ENCODE measurements around the gene FAM13C. TPM values are rescaled to one million over a fixed set of nuclear protein-coding genes. Genes with fewer than 3 reads are reported as not detected.

FAM13C gene
- total and polyA plus RNA-seq, 2 of the 13 experiments (the other 11 are each of a cell fraction or from before 2014, with no cell fraction given) = 0.07 to 0.26 TPM

DNA sequence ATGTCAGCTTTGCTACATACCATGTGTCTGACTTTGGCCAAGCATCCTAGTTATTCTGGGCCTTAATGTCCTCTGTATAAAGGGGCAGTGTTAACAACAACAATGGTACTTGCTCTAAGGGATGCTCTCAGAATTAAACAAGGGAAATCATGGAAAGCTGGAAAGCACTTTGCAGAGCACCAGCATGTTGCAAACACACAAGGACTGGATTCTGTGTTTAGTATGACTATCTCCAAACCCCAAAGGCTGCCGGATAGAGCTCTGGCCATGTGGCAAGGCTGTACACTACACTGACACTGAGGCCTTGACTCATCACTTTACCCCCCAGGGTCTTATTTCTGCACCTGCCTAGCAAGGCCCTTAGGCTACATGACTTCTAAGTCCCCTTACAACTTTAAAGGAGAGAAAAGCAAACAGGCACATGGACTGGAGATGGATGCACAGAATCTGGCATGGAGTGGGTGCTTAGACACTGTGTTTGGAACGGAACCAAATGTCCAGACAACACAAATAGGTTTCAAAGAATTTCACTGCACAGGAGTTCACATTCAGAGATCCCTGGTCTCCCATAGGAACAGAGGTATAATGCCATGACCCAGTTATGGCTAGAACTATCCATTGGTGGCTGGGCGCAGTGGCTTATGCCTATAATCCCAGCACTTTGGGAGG is 74.6 kb downstream of the FAM13C start:
- in situ Hi-C loops (cut with HindIII; ENCODE audit: extremely low pct_ligation_motif_present, low pct_unique_long_range_greater_than_20kb) (no loop called here), intact Hi-C loops (cut with micrococcal nuclease; ENCODE audit: unreplicated experiment) (no loop called here)
- no peak overlapping the region for H3K27ac ChIP-seq (ENCODE audit: extremely low read length, insufficient read depth, low read length)
- H3K9ac ChIP-seq (ENCODE audit: insufficient read depth, low read depth, low read length) = no peak overlapping the region
- H3K79me2 ChIP-seq (ENCODE audit: insufficient read depth, low read length) = no peaks in the 10 kb centered on the region
- CTCF ChIA-PET (ENCODE audit: low intra/inter-chr PET ratio, low total read pairs) = no interaction called here
- H4K20me1 ChIP-seq (ENCODE audit: insufficient read depth, low read length) = no peaks in the 10 kb centered on the region
- POLR2A ChIA-PET = no interaction called here
- H3K27me3 ChIP-seq (ENCODE audit: control insufficient read depth in 1 of 2, insufficient read depth in 2 of 2, low read length in 2 of 2) = no peaks in the 10 kb centered on the region
- H3K36me3 ChIP-seq (replicated peaks in 1 of 2; ENCODE audit: control insufficient read depth in 1 of 2, insufficient read depth in 2 of 2, low read length in 2 of 2) = no peaks in the 10 kb centered on the region
- no peak overlapping the region for H3K4me2 ChIP-seq (ENCODE audit: low read depth, low read length)
- no peaks in the 10 kb centered on the region for H3K4me1 ChIP-seq (ENCODE audit: insufficient read depth, low read length)
- no peaks in the 10 kb centered on the region for H3K9me3 ChIP-seq (ENCODE audit: low read length)
- no peak overlapping the region for H2AFZ ChIP-seq (ENCODE audit: low read length)
- DNase-seq (ENCODE audit: low spot score) (no peak), FAIRE-seq (no peak), ATAC-seq (no peak)
- BruUV-seq (replicated peaks) = no TSS peak
- WGBS (ENCODE audit: low lambda C conversion rate) = 41% methylated on average over 2 of the region's 3 CpGs
- TF ChIP-seq NFYB (CRISPR knock-in tag; IDR thresholded peaks at IDR 0.05) (no peak), ZFP36L1 (CRISPR knock-in tag; IDR thresholded peaks at IDR 0.05) (no peak), ZSCAN22 (CRISPR knock-in tag; IDR thresholded peaks at IDR 0.05) (no peak), ZNF547 (CRISPR knock-in tag; IDR thresholded peaks at IDR 0.05) (no peak), ARHGAP35 (CRISPR knock-in tag; IDR thresholded peaks at IDR 0.05; ENCODE audit: borderline replicate concordance) (no peak), ZNF33B (CRISPR knock-in tag; IDR thresholded peaks at IDR 0.05) (no peak), IKZF1 (IDR thresholded peaks at IDR 0.05) (no peak), NFIC (IDR thresholded peaks at IDR 0.05; ENCODE audit: low read length) (no peak), SATB2 (CRISPR knock-in tag; IDR thresholded peaks at IDR 0.05) (no peak)
- TF ChIP-seq, protein P1, sequence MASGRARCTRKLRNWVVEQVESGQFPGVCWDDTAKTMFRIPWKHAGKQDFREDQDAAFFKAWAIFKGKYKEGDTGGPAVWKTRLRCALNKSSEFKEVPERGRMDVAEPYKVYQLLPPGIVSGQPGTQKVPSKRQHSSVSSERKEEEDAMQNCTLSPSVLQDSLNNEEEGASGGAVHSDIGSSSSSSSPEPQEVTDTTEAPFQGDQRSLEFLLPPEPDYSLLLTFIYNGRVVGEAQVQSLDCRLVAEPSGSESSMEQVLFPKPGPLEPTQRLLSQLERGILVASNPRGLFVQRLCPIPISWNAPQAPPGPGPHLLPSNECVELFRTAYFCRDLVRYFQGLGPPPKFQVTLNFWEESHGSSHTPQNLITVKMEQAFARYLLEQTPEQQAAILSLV (CRISPR knock-in tag; IDR thresholded peaks at IDR 0.05; ENCODE audit: borderline replicate concordance) = no peak
- TF ChIP-seq, protein P2, sequence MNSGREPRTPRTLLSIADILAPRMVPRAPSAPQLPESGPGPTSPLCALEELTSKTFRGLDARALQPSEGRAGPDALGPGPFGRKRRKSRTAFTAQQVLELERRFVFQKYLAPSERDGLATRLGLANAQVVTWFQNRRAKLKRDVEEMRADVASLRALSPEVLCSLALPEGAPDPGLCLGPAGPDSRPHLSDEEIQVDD (CRISPR knock-in tag; IDR thresholded peaks at IDR 0.05; ENCODE audit: borderline replicate concordance) = no peak
- TF ChIP-seq, protein P3, sequence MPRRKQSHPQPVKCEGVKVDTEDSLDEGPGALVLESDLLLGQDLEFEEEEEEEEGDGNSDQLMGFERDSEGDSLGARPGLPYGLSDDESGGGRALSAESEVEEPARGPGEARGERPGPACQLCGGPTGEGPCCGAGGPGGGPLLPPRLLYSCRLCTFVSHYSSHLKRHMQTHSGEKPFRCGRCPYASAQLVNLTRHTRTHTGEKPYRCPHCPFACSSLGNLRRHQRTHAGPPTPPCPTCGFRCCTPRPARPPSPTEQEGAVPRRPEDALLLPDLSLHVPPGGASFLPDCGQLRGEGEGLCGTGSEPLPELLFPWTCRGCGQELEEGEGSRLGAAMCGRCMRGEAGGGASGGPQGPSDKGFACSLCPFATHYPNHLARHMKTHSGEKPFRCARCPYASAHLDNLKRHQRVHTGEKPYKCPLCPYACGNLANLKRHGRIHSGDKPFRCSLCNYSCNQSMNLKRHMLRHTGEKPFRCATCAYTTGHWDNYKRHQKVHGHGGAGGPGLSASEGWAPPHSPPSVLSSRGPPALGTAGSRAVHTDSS (CRISPR knock-in tag; conservative IDR thresholded peaks at IDR 0.05) = no peak
- TF ChIP-seq, protein P4, sequence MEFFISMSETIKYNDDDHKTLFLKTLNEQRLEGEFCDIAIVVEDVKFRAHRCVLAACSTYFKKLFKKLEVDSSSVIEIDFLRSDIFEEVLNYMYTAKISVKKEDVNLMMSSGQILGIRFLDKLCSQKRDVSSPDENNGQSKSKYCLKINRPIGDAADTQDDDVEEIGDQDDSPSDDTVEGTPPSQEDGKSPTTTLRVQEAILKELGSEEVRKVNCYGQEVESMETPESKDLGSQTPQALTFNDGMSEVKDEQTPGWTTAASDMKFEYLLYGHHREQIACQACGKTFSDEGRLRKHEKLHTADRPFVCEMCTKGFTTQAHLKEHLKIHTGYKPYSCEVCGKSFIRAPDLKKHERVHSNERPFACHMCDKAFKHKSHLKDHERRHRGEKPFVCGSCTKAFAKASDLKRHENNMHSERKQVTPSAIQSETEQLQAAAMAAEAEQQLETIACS (CRISPR knock-in tag; IDR thresholded peaks at IDR 0.05) = no peak
- TF ChIP-seq, protein P5, sequence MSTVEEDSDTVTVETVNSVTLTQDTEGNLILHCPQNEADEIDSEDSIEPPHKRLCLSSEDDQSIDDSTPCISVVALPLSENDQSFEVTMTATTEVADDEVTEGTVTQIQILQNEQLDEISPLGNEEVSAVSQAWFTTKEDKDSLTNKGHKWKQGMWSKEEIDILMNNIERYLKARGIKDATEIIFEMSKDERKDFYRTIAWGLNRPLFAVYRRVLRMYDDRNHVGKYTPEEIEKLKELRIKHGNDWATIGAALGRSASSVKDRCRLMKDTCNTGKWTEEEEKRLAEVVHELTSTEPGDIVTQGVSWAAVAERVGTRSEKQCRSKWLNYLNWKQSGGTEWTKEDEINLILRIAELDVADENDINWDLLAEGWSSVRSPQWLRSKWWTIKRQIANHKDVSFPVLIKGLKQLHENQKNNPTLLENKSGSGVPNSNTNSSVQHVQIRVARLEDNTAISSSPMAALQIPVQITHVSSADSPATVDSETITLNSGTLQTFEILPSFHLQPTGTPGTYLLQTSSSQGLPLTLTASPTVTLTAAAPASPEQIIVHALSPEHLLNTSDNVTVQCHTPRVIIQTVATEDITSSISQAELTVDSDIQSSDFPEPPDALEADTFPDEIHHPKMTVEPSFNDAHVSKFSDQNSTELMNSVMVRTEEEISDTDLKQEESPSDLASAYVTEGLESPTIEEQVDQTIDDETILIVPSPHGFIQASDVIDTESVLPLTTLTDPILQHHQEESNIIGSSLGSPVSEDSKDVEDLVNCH (CRISPR knock-in tag; IDR thresholded peaks at IDR 0.05) = no peak
- no peak overlapping the region for H3K4me3 ChIP-seq (replicated peaks in 1 of 3; ENCODE audit: insufficient read depth in 1 of 3, low read depth in 2 of 3, low read length in 3 of 3)

Measured in HepG2 (cell line).